ENCODE results near the gene TCF7L2.

DNA sequence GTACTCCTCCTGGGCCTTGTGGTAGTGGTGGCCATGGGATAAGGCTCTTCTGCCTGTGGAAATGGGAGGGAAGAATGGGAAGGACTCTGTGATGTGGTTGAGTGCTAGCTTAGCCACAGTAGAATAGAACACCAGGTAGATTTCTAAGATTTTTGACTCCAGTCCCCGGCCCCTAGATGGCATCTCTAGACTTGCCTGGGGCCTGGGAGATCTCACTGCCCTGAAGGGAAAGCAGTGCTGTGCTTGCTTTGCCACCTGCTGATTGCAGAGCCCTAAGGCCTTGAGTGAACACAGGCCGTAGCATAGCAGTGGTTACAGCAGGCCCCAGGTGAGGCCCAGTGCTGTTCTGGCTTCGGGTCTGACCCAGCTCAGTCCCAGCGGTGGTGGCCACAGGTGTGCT lies 252.0 kb downstream of the TCF7L2 start:
- TF ChIP-seq, protein P1, sequence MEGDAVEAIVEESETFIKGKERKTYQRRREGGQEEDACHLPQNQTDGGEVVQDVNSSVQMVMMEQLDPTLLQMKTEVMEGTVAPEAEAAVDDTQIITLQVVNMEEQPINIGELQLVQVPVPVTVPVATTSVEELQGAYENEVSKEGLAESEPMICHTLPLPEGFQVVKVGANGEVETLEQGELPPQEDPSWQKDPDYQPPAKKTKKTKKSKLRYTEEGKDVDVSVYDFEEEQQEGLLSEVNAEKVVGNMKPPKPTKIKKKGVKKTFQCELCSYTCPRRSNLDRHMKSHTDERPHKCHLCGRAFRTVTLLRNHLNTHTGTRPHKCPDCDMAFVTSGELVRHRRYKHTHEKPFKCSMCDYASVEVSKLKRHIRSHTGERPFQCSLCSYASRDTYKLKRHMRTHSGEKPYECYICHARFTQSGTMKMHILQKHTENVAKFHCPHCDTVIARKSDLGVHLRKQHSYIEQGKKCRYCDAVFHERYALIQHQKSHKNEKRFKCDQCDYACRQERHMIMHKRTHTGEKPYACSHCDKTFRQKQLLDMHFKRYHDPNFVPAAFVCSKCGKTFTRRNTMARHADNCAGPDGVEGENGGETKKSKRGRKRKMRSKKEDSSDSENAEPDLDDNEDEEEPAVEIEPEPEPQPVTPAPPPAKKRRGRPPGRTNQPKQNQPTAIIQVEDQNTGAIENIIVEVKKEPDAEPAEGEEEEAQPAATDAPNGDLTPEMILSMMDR (conservative IDR thresholded peaks at IDR 0.05; ENCODE audit: low read depth, low read length), result no peak
- TF ChIP-seq EZH2 (IDR thresholded peaks at IDR 0.05; ENCODE audit: low read length, unreplicated experiment) (no peak), EZH2phosphoT487 (IDR thresholded peaks at IDR 0.05; ENCODE audit: borderline replicate concordance, low read length) (no peak)

Data from PC-3 (cell line).